ENCODE results near the gene GALNT14.

The GALNT14 gene

GRCh38 chr2:30880516-30880915, 257.7 kb downstream of the GALNT14 start:
- DNase-seq, result no peak

GRCh38 chr2:30877833-30878232, 260.4 kb downstream of the GALNT14 start:
- DNase-seq, result no peak

GRCh38 chr2:30872797-30873196, 265.4 kb downstream of the GALNT14 start:
- DNase-seq, result no peak

GRCh38 chr2:30871980-30872789, 266.1 kb downstream of the GALNT14 start:
- DNase-seq, result no peak

- no peak for DNase-seq
Measured at GRCh38 chr2:30871440-30871839, 266.8 kb downstream of the GALNT14 start.

GRCh38 chr2:30869988-30870387, 268.3 kb downstream of the GALNT14 start:
- DNase-seq, result no peak

- no peak for DNase-seq
Measured at GRCh38 chr2:30867385-30867784, 270.9 kb downstream of the GALNT14 start.

- no peak for DNase-seq
Measured at GRCh38 chr2:30866974-30867373, 271.3 kb downstream of the GALNT14 start.

GRCh38 chr2:30865892-30866681, 272.2 kb downstream of the GALNT14 start:
- DNase-seq, result no peak

GRCh38 chr2:30865243-30865642, 273.0 kb downstream of the GALNT14 start:
- DNase-seq, result no peak

GRCh38 chr2:30862054-30862651, 276.1 kb downstream of the GALNT14 start:
- peak; percentile 21 for DNase-seq

GRCh38 chr2:30860726-30861125, 277.5 kb downstream of the GALNT14 start:
- DNase-seq, result no peak

Data from activated CD4-positive, alpha-beta T cell treated with anti-CD3 and anti-CD28 coated beads, Interleukin-2, amount 50 U/mL, for 4 hours (primary cell).